ENCODE measurements around the gene ASCL3. TPM values are rescaled to one million over a fixed set of nuclear protein-coding genes. Genes with fewer than 3 reads are reported as not detected.
A peak's percentile ranks its signal among the peaks of the same experiment; 100 is the strongest.
"Not testable (repeated sequence)": the region's sequence is repeated elsewhere in the genome, so short reads cannot be mapped to it uniquely, and the experiment has no call there.

The ASCL3 gene
- total RNA-seq: not detected

DNA sequence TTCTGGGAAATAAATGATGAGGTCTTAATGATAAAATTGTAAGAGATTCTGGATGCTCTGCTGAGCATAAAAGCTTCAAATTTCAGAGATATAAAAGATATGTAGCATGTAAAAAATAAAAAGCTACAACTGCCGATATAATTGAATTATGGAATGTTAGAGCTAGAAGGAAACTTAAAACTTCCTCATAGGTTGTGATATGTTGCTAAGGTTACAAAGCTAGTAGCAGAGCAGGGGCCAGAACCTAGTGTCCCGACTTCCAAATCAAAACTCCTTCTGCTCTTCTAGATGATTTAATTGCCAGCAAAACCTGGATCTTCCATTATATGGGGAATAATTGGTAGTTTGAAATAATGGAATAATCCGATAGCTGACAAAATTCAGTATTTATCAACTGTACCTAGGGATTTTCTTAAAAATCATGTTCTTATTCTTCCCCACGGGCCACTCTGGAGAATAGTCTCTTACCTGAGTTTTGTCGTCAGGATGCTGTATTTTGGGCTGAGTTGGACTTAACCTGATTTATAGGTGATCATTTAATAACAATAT is at the start of gene ASCL3:
Gene ASCL3, minus strand, starts transcription at position 499 of the 549 bp plus-strand sequence. CDS start 4,855 bp downstream, outside the sequence.
- no peak for ATAC-seq
- intact Hi-C loops (cut with DNase I): no loop called here

DNA sequence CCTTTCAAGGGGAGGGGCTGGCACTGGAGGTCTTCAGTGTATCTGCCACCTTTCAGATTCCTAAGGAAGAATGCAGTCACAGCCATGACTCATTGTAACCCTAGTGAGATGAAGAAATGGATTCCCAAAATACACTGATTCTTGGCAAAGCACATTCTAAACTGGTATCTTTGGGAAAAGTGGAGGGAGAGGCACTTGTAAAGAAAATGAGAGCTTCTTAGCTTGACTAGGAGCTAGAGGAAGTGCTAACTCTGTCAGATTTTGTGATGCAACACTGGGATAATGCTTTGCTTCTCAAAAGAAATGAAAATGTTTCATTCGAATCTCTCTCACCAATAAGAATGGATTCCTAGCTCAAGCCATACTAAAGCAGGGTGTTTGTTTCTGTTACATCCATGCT is 46.6 kb upstream of the ASCL3 start:
- DNase-seq (ENCODE audit: low spot score): no peak
- intact Hi-C loops (cut with DNase I): no loop called here
- no peak for ATAC-seq

More for the DNA sequence above, at the start of gene ASCL3:
- no peak for DNase-seq (ENCODE audit: low spot score)

- DNase-seq (ENCODE audit: low spot score) (no peak), ATAC-seq (no peak)
- intact Hi-C loops (cut with DNase I): no loop called here
Measured at GRCh38 chr11:8988329-8989234, 45.8 kb upstream of the ASCL3 start.

- DNase-seq (ENCODE audit: low spot score) (no peak), ATAC-seq (no peak)
- intact Hi-C loops (cut with DNase I): no loop called here
Measured at GRCh38 chr11:8987446-8987845, 44.6 kb upstream of the ASCL3 start.

GRCh38 chr11:8986772-8987171 is 44.0 kb upstream of the ASCL3 start:
- DNase-seq (ENCODE audit: low spot score); ATAC-seq; intact Hi-C loops (cut with DNase I): not testable (repeated sequence)

GRCh38 chr11:8985462-8985861 is 42.6 kb upstream of the ASCL3 start:
- ATAC-seq: no peak
- intact Hi-C loops (cut with DNase I): no loop called here
- DNase-seq (ENCODE audit: low spot score): no peak

DNA sequence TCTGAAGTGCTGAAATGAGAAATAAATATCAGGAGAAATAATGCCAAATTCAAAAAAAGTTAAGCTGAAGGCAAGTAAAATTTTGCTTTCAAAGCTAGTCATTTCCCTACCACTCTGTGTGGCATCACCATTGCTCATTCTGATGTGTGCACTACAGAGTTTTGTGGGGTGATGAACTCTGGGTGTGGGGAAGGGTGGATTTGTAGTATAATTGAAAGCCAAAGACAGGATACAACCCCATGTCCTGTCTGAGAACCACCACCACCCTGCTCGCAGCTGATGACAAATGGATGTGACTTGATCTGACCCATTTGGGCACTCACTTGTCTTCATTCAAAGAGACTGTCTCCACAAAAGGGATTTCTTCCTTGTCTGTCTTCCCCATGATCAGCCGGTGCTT is 40.7 kb upstream of the ASCL3 start:
- ATAC-seq (no peak), DNase-seq (ENCODE audit: low spot score) (no peak)
- intact Hi-C loops (cut with DNase I): no loop called here

- intact Hi-C loops (cut with DNase I): no loop called here
- DNase-seq (ENCODE audit: low spot score): no peak
- ATAC-seq: no peak
Measured at GRCh38 chr11:8980485-8980884, 37.7 kb upstream of the ASCL3 start.

DNA sequence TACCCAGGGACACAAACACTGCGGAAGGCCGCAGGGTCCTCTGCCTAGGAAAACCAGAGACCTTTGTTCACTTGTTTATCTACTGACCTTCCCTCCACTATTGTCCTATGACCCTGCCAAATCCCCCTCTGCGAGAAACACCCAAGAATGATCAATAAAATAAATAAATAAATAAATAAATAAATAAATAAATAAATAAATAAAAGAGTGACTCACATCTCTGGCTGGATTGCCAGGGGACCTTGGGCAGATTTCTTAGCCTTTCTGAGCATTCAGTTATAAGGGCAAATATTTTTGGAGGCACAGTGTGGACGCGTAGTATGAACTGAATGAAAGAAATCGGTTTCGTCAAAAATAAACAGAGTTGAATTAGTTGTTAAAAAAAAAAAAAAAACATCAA is 36.5 kb upstream of the ASCL3 start:
- DNase-seq (ENCODE audit: low spot score); ATAC-seq; intact Hi-C loops (cut with DNase I): not testable (repeated sequence)

DNA sequence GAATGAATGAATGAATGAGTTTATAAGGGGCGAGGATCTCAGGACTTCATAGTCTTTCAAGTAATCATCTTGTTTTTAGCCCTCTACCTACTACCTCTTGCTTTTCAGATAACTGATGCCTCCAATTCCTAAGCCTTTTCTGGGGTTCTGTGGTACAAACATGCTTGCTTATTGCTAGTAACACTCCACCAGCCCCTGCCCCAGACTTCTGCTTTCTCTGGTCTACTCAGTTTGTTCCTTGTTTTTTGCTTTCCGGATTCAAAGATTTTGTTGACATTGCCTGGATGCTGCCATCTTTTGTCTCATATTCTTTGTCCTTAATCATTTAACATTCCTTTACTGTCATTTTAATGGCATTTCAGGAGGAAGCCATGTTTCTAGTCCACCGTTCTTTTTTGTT is 30.3 kb upstream of the ASCL3 start:
- intact Hi-C loops (cut with DNase I): no loop called here
- DNase-seq (ENCODE audit: low spot score): no peak
- no peak for ATAC-seq

- no peak for ATAC-seq
- DNase-seq (ENCODE audit: low spot score): no peak
- intact Hi-C loops (cut with DNase I): no loop called here
Measured at GRCh38 chr11:8971924-8972316, 29.1 kb upstream of the ASCL3 start.

GRCh38 chr11:8971196-8971923 is 28.5 kb upstream of the ASCL3 start:
- DNase-seq (ENCODE audit: low spot score): no peak
- ATAC-seq: no peak
- intact Hi-C loops (cut with DNase I): no loop called here

- intact Hi-C loops (cut with DNase I): loop anchor here (10.0 kb wide), 1 partner anchor 282 kb away; the partner anchor contains the start of genes RPL27A and TRIM66
- DNase-seq (ENCODE audit: low spot score): no peak
Measured at GRCh38 chr11:8967184-8967583, 24.4 kb upstream of the ASCL3 start.

DNA sequence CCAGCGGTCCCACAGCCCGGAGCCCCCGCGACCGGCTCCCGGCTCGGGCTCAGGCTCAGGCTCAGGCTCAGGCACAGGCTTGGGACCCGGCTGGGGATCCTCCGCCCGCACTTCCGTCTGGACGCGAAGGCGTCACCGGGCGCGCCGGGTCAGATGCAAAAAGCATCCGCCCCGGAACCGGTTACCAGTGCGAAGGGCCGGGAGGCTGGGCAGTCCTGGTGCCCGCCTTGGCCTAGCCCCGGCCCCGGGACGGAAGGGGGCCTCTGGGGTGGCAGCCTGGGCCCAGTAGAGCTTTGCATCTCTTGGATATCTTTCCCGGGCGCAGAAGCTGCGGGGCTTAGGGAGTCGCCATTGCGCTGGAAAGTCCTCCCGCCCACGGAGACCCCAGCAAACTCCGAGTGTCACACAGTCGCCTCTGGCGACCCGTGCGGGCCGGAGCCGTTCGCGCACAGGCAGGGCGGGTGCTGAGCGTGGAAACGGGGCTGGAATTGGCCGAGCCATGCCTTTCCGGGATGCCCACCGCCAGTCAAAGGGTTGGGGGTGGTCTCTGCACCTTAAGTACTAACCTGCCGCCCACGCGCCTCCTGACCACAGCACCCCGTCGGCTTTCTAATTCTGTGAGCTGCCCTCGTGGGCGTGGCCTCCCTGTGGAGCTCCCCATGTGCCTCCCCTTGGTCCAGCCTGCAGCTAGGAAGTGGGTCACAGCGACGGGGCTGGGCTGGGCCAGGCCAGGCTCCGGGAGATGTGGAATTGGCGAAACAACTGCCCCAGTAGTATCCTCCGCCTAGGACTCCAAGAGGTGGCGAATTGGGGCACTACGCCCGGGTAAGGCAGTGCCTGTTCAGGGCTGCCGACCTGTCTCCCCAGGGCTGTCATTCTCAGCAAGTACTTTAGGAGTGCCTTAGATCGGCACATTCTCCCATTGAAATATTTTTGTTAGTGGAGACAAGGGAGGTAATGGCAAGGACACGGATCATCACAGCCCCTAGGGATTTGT is 21.8 kb upstream of the ASCL3 start, which contains the start of gene TMEM9B:
Gene TMEM9B, minus strand, starts transcription at position 119 of the 997 bp plus-strand sequence. CDS start 129 bp downstream, outside the sequence.
- intact Hi-C loops (cut with DNase I): loop anchor here (10.0 kb wide), 1 partner anchor 280 kb away; the partner anchor contains the start of genes RPL27A and TRIM66
- DNase-seq (ENCODE audit: low spot score): peak; percentile 93
- peak; percentile 98 for ATAC-seq

More at GRCh38 chr11:8967184-8967583, 24.4 kb upstream of the ASCL3 start:
- ATAC-seq: no peak

DNA sequence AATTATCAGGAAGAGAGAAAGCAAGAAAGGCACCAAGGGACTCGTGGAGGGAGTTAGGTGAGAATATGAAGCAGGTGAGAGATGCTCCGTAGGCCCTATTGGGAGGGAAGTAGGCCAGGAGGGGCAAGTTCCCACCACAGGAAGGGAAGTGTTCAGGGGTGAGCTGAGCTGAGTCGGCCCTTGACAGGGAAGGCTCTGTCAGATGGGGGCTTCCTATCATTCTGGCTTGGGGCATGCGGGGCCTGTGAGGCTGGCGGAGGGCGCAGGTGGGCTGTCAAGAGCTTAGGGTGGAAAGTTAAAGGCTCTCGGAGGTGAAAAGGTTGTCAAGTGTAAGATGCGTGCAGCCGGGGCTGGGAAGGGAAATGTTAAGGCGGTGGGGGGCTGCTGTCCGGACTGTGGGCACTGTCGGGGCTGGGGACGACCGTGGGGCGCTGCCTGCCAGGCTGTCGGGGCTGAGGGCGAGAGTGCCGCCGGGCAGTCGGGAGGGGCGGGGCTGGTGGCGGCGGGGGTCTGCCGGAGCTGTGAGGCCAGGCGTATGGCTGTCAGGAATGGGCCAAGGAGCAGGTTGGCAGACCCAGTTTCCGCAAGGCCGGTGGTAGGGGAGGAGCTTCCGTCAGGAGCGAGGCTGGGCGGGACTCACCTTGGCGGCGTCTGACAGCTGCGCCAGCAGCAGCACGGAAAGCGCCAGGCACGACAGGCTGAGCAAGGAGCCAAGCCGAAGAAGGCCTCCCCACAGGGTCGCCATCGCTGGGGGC is 20.9 kb upstream of the ASCL3 start:
- intact Hi-C loops (cut with DNase I): loop anchor here (10.0 kb wide), 1 partner anchor 279 kb away; the partner anchor contains the start of genes RPL27A and TRIM66
- ATAC-seq (peak; percentile 42), DNase-seq (ENCODE audit: low spot score) (peak; percentile 82)

GRCh38 chr11:8962841-8963240 is 20.0 kb upstream of the ASCL3 start:
- intact Hi-C loops (cut with DNase I): loop anchor here (10.0 kb wide), 1 partner anchor 278 kb away; the partner anchor contains the start of genes RPL27A and TRIM66
- ATAC-seq (no peak), DNase-seq (ENCODE audit: low spot score) (no peak)

DNA sequence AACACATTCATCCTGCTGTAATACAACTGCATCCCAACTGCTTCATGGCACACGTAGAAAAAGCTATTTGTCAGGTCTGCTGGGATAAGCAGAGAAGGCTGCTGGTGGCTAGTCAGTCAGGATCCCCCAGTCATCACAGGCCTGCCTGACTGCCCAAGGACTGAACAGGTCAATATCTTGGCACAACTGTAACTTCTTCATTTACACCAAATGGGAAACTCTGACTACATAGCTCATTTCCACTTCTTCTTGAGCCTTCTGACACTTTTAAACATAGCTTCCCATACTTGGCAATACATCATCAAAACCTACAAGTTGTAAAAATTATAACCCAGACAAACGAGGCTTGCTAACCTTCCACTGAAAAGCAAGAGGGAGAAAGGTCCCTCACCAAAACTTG is 18.6 kb upstream of the ASCL3 start:
- no peak for DNase-seq (ENCODE audit: low spot score)
- intact Hi-C loops (cut with DNase I): loop anchor here (10.0 kb wide), 1 partner anchor 277 kb away; the partner anchor contains the start of genes RPL27A and TRIM66
- ATAC-seq: no peak

Measured in sciatic nerve (tissue), 2 donors.